H1 (cell line): ENCODE data around the gene DIAPH1. TPM values are rescaled to one million over a fixed set of nuclear protein-coding genes. Genes with fewer than 3 reads are reported as not detected.

Experiments used
- CHD1 ChIP-seq: IDR thresholded peaks from 2 replicates; pipeline ENCODE4 v1.6.1; 2012; ENCODE audit warnings: low read depth, low read length, improper control_type of control experiment
- polyA plus RNA-seq, 7 experiments: library from polyadenylated mRNA; depleted of rRNA in 3 of 7; stranded (reverse) in 5 of 7; unstranded in 2 of 7; fragments of >200 nt in 5 of 7; fragments of 200-250 nt in 2 of 7; gene quantifications; 1 replicate in 5 of 7; 2 replicates in 1 of 7; 4 replicates in 1 of 7; pipeline versions ENCODE4 v1.2.1 to v1.2.3, GENCODE V29; 2011 to 2013; ENCODE audit warnings: missing spikeins in 2 of 7, mixed read lengths in 2 of 7
- total RNA-seq: library from RNA; stranded (reverse); fragmentation: NEBNext Ultra II Directional; extraction: Animal tissue kit (Norgen Biotek cat#: 25700); gene quantifications from 2 replicates; pipeline ENCODE4 v1.2.1, GENCODE V29; 2021

Gene DIAPH1
- total and polyA plus RNA-seq, 2 of the 8 experiments (the other 6 are each of a cell fraction or from before 2014, with no cell fraction given): 61.2 to 114 TPM

- TF ChIP-seq CHD1: no peak
These were observed 32.9 kb upstream of the DIAPH1 start (continued) for GRCh38 chr5:141651728-141652105.
